RWPE2 (cell line): ENCODE data around the gene RELT.

ENCODE experiments used
- ATAC-seq: fragments of 200-7000 bp; cut with Tn5 transposase; 3 replicates; pipeline ENCODE4 v1.9.1; 2021; ENCODE audit warnings: low read depth
- DNase-seq: peaks from one replicate; pipeline ENCODE4 v3.0.0-alpha.2; 2020; ENCODE audit warnings: low spot score
- H3K27ac ChIP-seq: fragments of 450-650 bp; 2 replicates; pipeline ENCODE4 v1.5.1; 2017; ENCODE audit warnings: mild to moderate bottlenecking; ENCODE audit not compliant: poor library complexity, severe bottlenecking
- H3K27me3 ChIP-seq: fragments of 250-450 bp; sonication (Bioruptor Pico); 2 replicates; pipeline ENCODE4 v1.5.1; 2021; ENCODE audit warnings: mild to moderate bottlenecking, moderate library complexity; ENCODE audit not compliant: insufficient read depth, poor library complexity, severe bottlenecking
- H3K36me3 ChIP-seq: fragments of 250-450 bp; sonication (Bioruptor Pico); 2 replicates; pipeline ENCODE4 v1.5.1; 2020; ENCODE audit warnings: low read depth, mild to moderate bottlenecking, moderate library complexity
- H3K4me1 ChIP-seq: fragments of 250-450 bp; sonication (Bioruptor Pico); 2 replicates; pipeline ENCODE4 v1.5.1; 2021; ENCODE audit warnings: mild to moderate bottlenecking, moderate library complexity; ENCODE audit not compliant: insufficient read depth, poor library complexity, severe bottlenecking
- H3K4me3 ChIP-seq: fragments of 250-450 bp; sonication (Bioruptor Pico); 2 replicates; pipeline ENCODE4 v1.5.1; 2021; ENCODE audit warnings: mild to moderate bottlenecking, moderate library complexity; ENCODE audit not compliant: severe bottlenecking
- H3K9me3 ChIP-seq: fragments of 250-450 bp; sonication (Bioruptor Pico); 2 replicates; pipeline ENCODE4 v1.5.1; 2021; ENCODE audit warnings: mild to moderate bottlenecking, moderate library complexity; ENCODE audit not compliant: severe bottlenecking
- CTCF ChIP-seq: fragments of 450-650 bp; IDR thresholded peaks from one replicate; pipeline ENCODE4 v1.5.1; 2017; ENCODE audit warnings: mild to moderate bottlenecking, moderate library complexity; ENCODE audit not compliant: poor library complexity, severe bottlenecking

Gene RELT

GRCh38 chr11:73365352-73366264 is 10.6 kb upstream of the RELT start:
- TF ChIP-seq CTCF = no peak
- Histone ChIP-seq H3K27me3 (no peaks in the 10 kb centered on the region), H3K36me3 (peaks cover 16% of the 10 kb centered on the region; the same call in 1 of the 2 replicates), H3K27ac (no peak overlapping the region), H3K4me3 (no peak overlapping the region), H3K4me1 (no peaks in the 10 kb centered on the region), H3K9me3 (no peaks in the 10 kb centered on the region)
- ATAC-seq (no peak), DNase-seq (no peak)

GRCh38 chr11:73366265-73366610 is 10.0 kb upstream of the RELT start:
- Histone ChIP-seq H3K27ac (no peak overlapping the region), H3K9me3 (no peaks in the 10 kb centered on the region), H3K27me3 (no peaks in the 10 kb centered on the region), H3K4me1 (no peaks in the 10 kb centered on the region), H3K4me3 (no peak overlapping the region), H3K36me3 (peaks cover 16% of the 10 kb centered on the region; the same call in 1 of the 2 replicates)
- no peak for ATAC-seq
- DNase-seq = no peak
- no peak for TF ChIP-seq CTCF

GRCh38 chr11:73366953-73367352 is 9.2 kb upstream of the RELT start:
- Histone ChIP-seq H3K4me1 (no peaks in the 10 kb centered on the region), H3K27me3 (no peaks in the 10 kb centered on the region), H3K9me3 (no peaks in the 10 kb centered on the region), H3K4me3 (no peak overlapping the region), H3K27ac (no peak overlapping the region), H3K36me3 (peaks cover 16% of the 10 kb centered on the region; the same call in 1 of the 2 replicates)
- ATAC-seq = no peak
- no peak for DNase-seq
- TF ChIP-seq CTCF = no peak

- DNase-seq (no peak), ATAC-seq (no peak)
- Histone ChIP-seq H3K4me1 (no peaks in the 10 kb centered on the region), H3K27ac (no peak overlapping the region), H3K27me3 (no peaks in the 10 kb centered on the region), H3K4me3 (no peak overlapping the region), H3K9me3 (no peaks in the 10 kb centered on the region), H3K36me3 (peaks cover 14% of the 10 kb centered on the region; the same call in 1 of the 2 replicates)
- TF ChIP-seq CTCF = no peak
These were observed 8.6 kb upstream of the RELT start for GRCh38 chr11:73367482-73368024.
